PC-3 (cell line): ENCODE data around the gene SPINK1. TPM values are rescaled to one million over a fixed set of nuclear protein-coding genes. Genes with fewer than 3 reads are reported as not detected.

ENCODE experiments used
- ATAC-seq: fragments of 200-7000 bp; cut with Tn5 transposase; 2 replicates; pipeline ENCODE4 v1.9.1; 2020; ENCODE audit warnings: mild to moderate bottlenecking, moderate library complexity
- BruUV-seq: library from RNA; stranded (reverse); fragments of 400-500 nt; replicated peaks from 2 replicates; lab custom pipeline; 2021; lab: Mats Ljungman, UMichigan
- CTCF ChIA-PET: fragments of 300-600 bp; sonication (Branson Sonifier 250); formaldehyde crosslinking; loops from one replicate; lab custom pipeline; 2022; ENCODE audit warnings: antibody characterized with exemption; lab: Charles Lee
- POLR2A ChIA-PET: fragments of 300-600 bp; sonication (Branson Sonifier 250); formaldehyde crosslinking; loops from one replicate; lab custom pipeline; 2022; ENCODE audit warnings: antibody characterized with exemption; ENCODE audit not compliant: unreplicated experiment; lab: Charles Lee
- DNase-seq: peaks from one replicate; pipeline ENCODE4 v3.0.0-alpha.2; 2015
- H2AFZ ChIP-seq: fragments of 300-600 bp; sonication (generic); 2 replicates; pipeline ENCODE4 v1.6.0; 2016; ENCODE audit warnings: antibody characterized with exemption, low read length
- H3F3A ChIP-seq: fragments of 300-600 bp; sonication (generic); one replicate; pipeline ENCODE4 v1.6.0; 2017; ENCODE audit warnings: antibody characterized with exemption, low read length, control low read depth, mild to moderate bottlenecking; ENCODE audit not compliant: unreplicated experiment
- H3K27ac ChIP-seq: fragments of 300-600 bp; sonication (generic); 2 replicates; pipeline ENCODE4 v1.5.1; 2016; ENCODE audit warnings: mild to moderate bottlenecking, low read length
- H3K27me3 ChIP-seq: fragments of 300-600 bp; sonication (generic); 2 replicates; pipeline ENCODE4 v1.6.1; 2016; ENCODE audit warnings: low read length, mixed read lengths
- H3K36me3 ChIP-seq: fragments of 300-600 bp; sonication (generic); 2 replicates; pipeline ENCODE4 v1.6.1; 2016; ENCODE audit warnings: low read depth, mixed run types, low read length, mixed read lengths
- H3K4me1 ChIP-seq: fragments of 300-600 bp; sonication (generic); 2 replicates; pipeline ENCODE4 v1.5.1; 2016; ENCODE audit warnings: low read length; ENCODE audit not compliant: insufficient read depth
- H3K4me2 ChIP-seq: fragments of 300-600 bp; sonication (generic); 2 replicates; pipeline ENCODE4 v1.6.0; 2016; ENCODE audit warnings: low read length
- H3K4me3 ChIP-seq: fragments of 300-600 bp; sonication (generic); 2 replicates; pipeline ENCODE4 v1.5.1; 2016; ENCODE audit warnings: mild to moderate bottlenecking, low read length, mixed read lengths
- H3K79me2 ChIP-seq: fragments of 300-600 bp; sonication (generic); 2 replicates; pipeline ENCODE4 v1.6.1; 2017; ENCODE audit warnings: low read length, mixed read lengths
- H3K9ac ChIP-seq: fragments of 300-600 bp; sonication (generic); 2 replicates; pipeline ENCODE4 v1.6.0; 2016; ENCODE audit warnings: mild to moderate bottlenecking, low read length
- H3K9me2 ChIP-seq: fragments of 300-600 bp; sonication (generic); replicated peaks from 2 replicates; pipeline ENCODE4 v1.6.1; 2016; ENCODE audit warnings: mixed run types, low read length, mixed read lengths
- H3K9me3 ChIP-seq: fragments of 300-600 bp; sonication (generic); 2 replicates; pipeline ENCODE4 v1.6.1; 2016; ENCODE audit warnings: low read length, mixed read lengths
- H4K20me1 ChIP-seq: fragments of 300-600 bp; sonication (generic); 2 replicates; pipeline ENCODE4 v1.6.1; 2016; ENCODE audit warnings: low read length, mixed read lengths
- EZH2 ChIP-seq: fragments of 300-600 bp; sonication (generic); IDR thresholded peaks from one replicate; pipeline ENCODE4 v1.6.1; 2017; ENCODE audit warnings: antibody characterized with exemption, mild to moderate bottlenecking, low read length; ENCODE audit not compliant: unreplicated experiment
- EZH2phosphoT487 ChIP-seq: fragments of 300-600 bp; sonication (generic); IDR thresholded peaks from 2 replicates; pipeline ENCODE4 v1.6.1; 2018; ENCODE audit warnings: mild to moderate bottlenecking, antibody characterized with exemption, low read length, borderline replicate concordance
- intact Hi-C: fragments of 100-400 bp; cut with micrococcal nuclease; formaldehyde crosslinking; loops from 2 replicates; pipeline ENCODE4 v1.9.0; 2023
- total RNA-seq: library from RNA; depleted of rRNA; stranded (reverse); fragments of >200 nt; gene quantifications from 2 replicates; pipeline ENCODE4 v1.2.3, GENCODE V29; 2014
- TF ChIP-seq, protein P1 (sequence below): fragments of 300-600 bp; sonication (generic); conservative IDR thresholded peaks from 2 replicates; pipeline ENCODE4 v1.5.1; 2017; ENCODE audit warnings: antibody characterized with exemption, low read depth, mild to moderate bottlenecking, low read length

Gene SPINK1
- total RNA-seq, 1 experiment from 2014 or later: not detected

GRCh38 chr5:147869112-147869511 is 37.6 kb upstream of the SPINK1 start:
- BruUV-seq: no TSS peak
- Histone ChIP-seq H3K36me3 (no peaks in the 10 kb centered on the region), H3K27me3 (no peaks in the 10 kb centered on the region), H3K9me2 (no peaks in the 10 kb centered on the region), H3K9me3 (no peaks in the 10 kb centered on the region), H3K9ac (no peak overlapping the region), H3K79me2 (no peaks in the 10 kb centered on the region), H2AFZ (no peak overlapping the region), H3K4me1 (peaks cover 5% of the 10 kb centered on the region; the same call in 1 of the 2 replicates), H4K20me1 (no peaks in the 10 kb centered on the region), H3K4me2 (no peak overlapping the region), H3K4me3 (no peak overlapping the region), H3K27ac (peak overlapping the region; percentile 4; the same call in 1 of the 2 replicates), H3F3A (no peaks in the 10 kb centered on the region)
- DNase-seq (no peak), ATAC-seq (no peak; the same call in 1 of the 2 replicates)
- CTCF ChIA-PET: no interaction called here
- no peak for TF ChIP-seq EZH2
- TF ChIP-seq, protein P1, sequence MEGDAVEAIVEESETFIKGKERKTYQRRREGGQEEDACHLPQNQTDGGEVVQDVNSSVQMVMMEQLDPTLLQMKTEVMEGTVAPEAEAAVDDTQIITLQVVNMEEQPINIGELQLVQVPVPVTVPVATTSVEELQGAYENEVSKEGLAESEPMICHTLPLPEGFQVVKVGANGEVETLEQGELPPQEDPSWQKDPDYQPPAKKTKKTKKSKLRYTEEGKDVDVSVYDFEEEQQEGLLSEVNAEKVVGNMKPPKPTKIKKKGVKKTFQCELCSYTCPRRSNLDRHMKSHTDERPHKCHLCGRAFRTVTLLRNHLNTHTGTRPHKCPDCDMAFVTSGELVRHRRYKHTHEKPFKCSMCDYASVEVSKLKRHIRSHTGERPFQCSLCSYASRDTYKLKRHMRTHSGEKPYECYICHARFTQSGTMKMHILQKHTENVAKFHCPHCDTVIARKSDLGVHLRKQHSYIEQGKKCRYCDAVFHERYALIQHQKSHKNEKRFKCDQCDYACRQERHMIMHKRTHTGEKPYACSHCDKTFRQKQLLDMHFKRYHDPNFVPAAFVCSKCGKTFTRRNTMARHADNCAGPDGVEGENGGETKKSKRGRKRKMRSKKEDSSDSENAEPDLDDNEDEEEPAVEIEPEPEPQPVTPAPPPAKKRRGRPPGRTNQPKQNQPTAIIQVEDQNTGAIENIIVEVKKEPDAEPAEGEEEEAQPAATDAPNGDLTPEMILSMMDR: no peak
- TF ChIP-seq EZH2phosphoT487: no peak
- POLR2A ChIA-PET: interaction anchor here (0.6 kb wide), 1 partner anchor 59 kb away, joined by 4 read pairs; no protein-coding TSS in a partner anchor
- intact Hi-C loops: no loop called here

DNA sequence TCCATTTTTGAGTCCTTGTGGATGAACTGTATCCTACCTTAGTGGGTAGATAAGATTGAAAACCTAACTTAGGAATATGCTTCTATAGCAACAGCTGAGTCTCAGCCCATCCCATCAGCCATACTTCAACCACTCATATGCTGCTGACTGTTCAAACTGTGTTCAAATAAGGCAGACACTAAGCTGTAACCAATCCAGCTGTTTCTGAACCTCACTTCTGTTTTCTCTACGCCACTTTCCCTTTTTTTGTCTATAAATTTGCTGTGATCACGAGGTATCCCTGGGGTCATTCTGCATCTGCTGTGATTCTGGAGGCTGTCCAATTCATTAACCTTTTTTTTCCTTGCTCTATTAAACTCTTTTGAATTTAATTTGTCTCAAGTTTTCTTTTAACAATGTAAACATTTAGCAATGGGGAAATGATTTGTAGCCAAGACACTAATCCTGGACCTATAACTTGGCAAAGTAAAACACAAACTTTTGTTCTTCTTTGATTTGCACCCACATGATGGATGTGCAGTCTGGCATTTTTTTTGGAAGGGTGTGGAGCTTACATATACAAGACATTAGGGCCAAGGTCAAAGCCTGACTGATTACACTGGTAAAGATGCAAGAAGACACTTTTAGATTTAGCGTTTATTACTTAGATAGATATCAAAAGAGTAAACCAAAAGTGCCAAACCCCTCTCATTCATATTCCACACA is 32.1 kb upstream of the SPINK1 start:
- H3K9me3 ChIP-seq: no peaks in the 10 kb centered on the region
- H3K27me3 ChIP-seq: no peaks in the 10 kb centered on the region
- no TSS peak for BruUV-seq
- H2AFZ ChIP-seq: no peak overlapping the region
- H3K4me2 ChIP-seq: no peak overlapping the region
- peaks cover 8% of the 10 kb centered on the region for H3K4me1 ChIP-seq
- ChIA-PET POLR2A (no interaction called here), CTCF (no interaction called here)
- H3K36me3 ChIP-seq: no peaks in the 10 kb centered on the region
- no peak for ATAC-seq
- H4K20me1 ChIP-seq: no peaks in the 10 kb centered on the region
- no peaks in the 10 kb centered on the region for H3K79me2 ChIP-seq
- H3K9me2 ChIP-seq: no peaks in the 10 kb centered on the region
- H3K9ac ChIP-seq: no peak overlapping the region
- no peak for TF ChIP-seq EZH2phosphoT487
- no peak for TF ChIP-seq EZH2
- TF ChIP-seq, protein P1: no peak
- no peak overlapping the region for H3K27ac ChIP-seq
- DNase-seq: no peak
- H3F3A ChIP-seq: no peaks in the 10 kb centered on the region
- H3K4me3 ChIP-seq: no peak overlapping the region
- intact Hi-C loops: no loop called here

GRCh38 chr5:147860641-147861025 is 29.2 kb upstream of the SPINK1 start:
- no peak for TF ChIP-seq EZH2phosphoT487
- TF ChIP-seq, protein P1: no peak
- no peak for TF ChIP-seq EZH2
- BruUV-seq: no TSS peak
- H4K20me1 ChIP-seq: no peaks in the 10 kb centered on the region
- ChIA-PET CTCF (no interaction called here), POLR2A (no interaction called here)
- no peak overlapping the region for H2AFZ ChIP-seq
- H3F3A ChIP-seq: no peaks in the 10 kb centered on the region
- peaks cover 18% of the 10 kb centered on the region for H3K4me1 ChIP-seq
- H3K4me2 ChIP-seq: no peak overlapping the region
- no peaks in the 10 kb centered on the region for H3K27me3 ChIP-seq
- intact Hi-C loops: no loop called here
- no peak overlapping the region for H3K9ac ChIP-seq
- DNase-seq: no peak
- no peaks in the 10 kb centered on the region for H3K9me3 ChIP-seq
- H3K79me2 ChIP-seq: no peaks in the 10 kb centered on the region
- H3K9me2 ChIP-seq: no peaks in the 10 kb centered on the region
- H3K36me3 ChIP-seq: no peaks in the 10 kb centered on the region
- no peak overlapping the region for H3K27ac ChIP-seq
- H3K4me3 ChIP-seq: no peak overlapping the region
- no peak for ATAC-seq
